Naive thymus-derived CD8-positive, alpha-beta T cell (primary cell): Measurements from ENCODE around the gene ABHD2. TPM values are rescaled to one million over a fixed set of nuclear protein-coding genes. Genes with fewer than 3 reads are reported as not detected.
"Not testable (repeated sequence)": the region's sequence is repeated elsewhere in the genome, so short reads cannot be mapped to it uniquely, and the experiment has no call there.

Source experiments
- ATAC-seq, 2 donors: fragments of 150-1000 bp; cut with Tn5 transposase in 1 of 2; sonication (Bioruptor Pico), chemical (Tn5 transposase) in 1 of 2; 1 replicate in 1 of 2; 2 replicates in 1 of 2; pipeline ENCODE4 v1.10.0; 2021; ENCODE audit warnings: mild to moderate bottlenecking in 2 of 2, moderate library complexity in 2 of 2
- POLR2A ChIA-PET: fragments of 350-600 bp; sonication (Branson Sonifier 250); formaldehyde crosslinking; loops from one replicate; lab custom pipeline; 2021; ENCODE audit warnings: antibody characterized with exemption; lab: Charles Lee
- DNase-seq, 10 donors: peaks; one replicate each; pipeline versions ENCODE4 v3.0.0 to v3.0.0-alpha.2; 2020 to 2022
- H3K27ac Mint-ChIP-seq, 10 donors: one replicate each; pipeline ENCODE4 v1.8.0; 2020 to 2022; ENCODE audit warnings: mild to moderate bottlenecking in 10 of 10, mixed read lengths in 10 of 10, moderate library complexity in 4 of 10, inconsistent platforms in 1 of 10
- H3K27me3 Mint-ChIP-seq, 5 donors: one replicate each; pipeline ENCODE4 v1.8.0; 2021 to 2022; ENCODE audit warnings: mixed read lengths in 5 of 5
- H3K36me3 Mint-ChIP-seq, 3 donors: one replicate each; pipeline ENCODE4 v1.8.0; 2020 to 2022; ENCODE audit warnings: mixed read lengths in 3 of 3, mild to moderate bottlenecking in 2 of 3, inconsistent platforms in 1 of 3
- H3K4me1 Mint-ChIP-seq, 4 donors: one replicate each; pipeline ENCODE4 v1.8.0; 2021 to 2022; ENCODE audit warnings: mixed read lengths in 4 of 4
- H3K4me3 Mint-ChIP-seq, 10 donors: one replicate each; pipeline ENCODE4 v1.8.0; 2020 to 2022; ENCODE audit warnings: mild to moderate bottlenecking in 10 of 10, mixed read lengths in 10 of 10, moderate library complexity in 6 of 10, inconsistent platforms in 1 of 10
- H3K9me3 Mint-ChIP-seq, 9 donors: one replicate each; pipeline ENCODE4 v1.8.0; 2020 to 2022; ENCODE audit warnings: mixed read lengths in 9 of 9, mild to moderate bottlenecking in 3 of 9, inconsistent platforms in 1 of 9, moderate library complexity in 1 of 9
- polyA plus RNA-seq, 3 donors: library from polyadenylated mRNA; unstranded; fragments of 300-500 nt; fragmentation: Illumina TruSeq; gene quantifications; one replicate each; pipeline ENCODE4 v1.2.3, GENCODE V29; 2021
- total RNA-seq, 8 experiments: library from RNA in 2 of 8; stranded (reverse) in 2 of 8; gene quantifications; one replicate each; pipeline ENCODE4 v1.2.3 and lab custom pipeline; 2021 to 2026

The ABHD2 gene
- total and polyA plus RNA-seq, 5 experiments from 2014 or later, result 14.0 to 49.9 (median 17.1) TPM

- Mint-ChIP-seq H3K4me3 (no peak overlapping the region), H3K36me3 (peaks cover 3 to 55% (median 19%) of the 10 kb centered on the region in 3 donors), H3K9me3 (no peaks in the 10 kb centered on the region), H3K4me1 (peaks cover 17 to 62% (median 24%) of the 10 kb centered on the region in 4 donors), H3K27me3 (no peaks in the 10 kb centered on the region), H3K27ac (peak overlapping the region in 3 of 10 donors; percentile 8 to 54 (median 19))
- DNase-seq (no peak), ATAC-seq (no peak)
- POLR2A ChIA-PET, result no interaction called here
These were observed 50.9 kb downstream of the ABHD2 start for GRCh38 chr15:89138999-89139612.

GRCh38 chr15:89139613-89140499 is 51.6 kb downstream of the ABHD2 start:
- Mint-ChIP-seq H3K4me1 (peaks cover 17 to 65% (median 24%) of the 10 kb centered on the region in 4 donors), H3K27me3 (no peaks in the 10 kb centered on the region), H3K36me3 (peaks cover 3 to 62% (median 19%) of the 10 kb centered on the region in 3 donors), H3K4me3 (no peak overlapping the region), H3K9me3 (no peaks in the 10 kb centered on the region), H3K27ac (peak overlapping the region in 4 of 10 donors; percentile 55 to 87 (median 78))
- POLR2A ChIA-PET, result no interaction called here
- DNase-seq, result no peak
- ATAC-seq, result no peak

- Mint-ChIP-seq H3K9me3 (no peaks in the 10 kb centered on the region), H3K27me3 (no peaks in the 10 kb centered on the region), H3K36me3 (peaks cover 3 to 60% (median 21%) of the 10 kb centered on the region in 3 donors), H3K4me1 (peaks cover 14 to 60% (median 23%) of the 10 kb centered on the region in 4 donors), H3K4me3 (no peak overlapping the region), H3K27ac (peak overlapping the region in 5 of 10 donors; percentile 11 to 87 (median 75))
- no peak for DNase-seq
- POLR2A ChIA-PET, result no interaction called here
- ATAC-seq, result no peak
These were observed 52.3 kb downstream of the ABHD2 start for GRCh38 chr15:89140595-89140994.

GRCh38 chr15:89141159-89141558 is 52.9 kb downstream of the ABHD2 start:
- peaks cover 13 to 56% (median 21%) of the 10 kb centered on the region in 4 donors for H3K4me1 Mint-ChIP-seq
- H3K27me3 Mint-ChIP-seq, POLR2A ChIA-PET, H3K9me3 Mint-ChIP-seq, H3K4me3 Mint-ChIP-seq, H3K27ac Mint-ChIP-seq, DNase-seq, ATAC-seq: not testable (repeated sequence)
- peaks cover 2 to 63% (median 20%) of the 10 kb centered on the region in 3 donors for H3K36me3 Mint-ChIP-seq

GRCh38 chr15:89141885-89142284 is 53.6 kb downstream of the ABHD2 start:
- ATAC-seq, result no peak
- H3K27me3 Mint-ChIP-seq, result no peaks in the 10 kb centered on the region
- peak overlapping the region in 1 of 10 donors; percentile 29 for H3K27ac Mint-ChIP-seq
- H3K4me3 Mint-ChIP-seq, result no peak overlapping the region
- H3K9me3 Mint-ChIP-seq, result no peaks in the 10 kb centered on the region
- no peak for DNase-seq
- peaks cover 8 to 49% (median 14%) of the 10 kb centered on the region in 4 donors for H3K4me1 Mint-ChIP-seq
- POLR2A ChIA-PET, result no interaction called here
- peaks cover 0 to 56% (median 16%) of the 10 kb centered on the region in 3 donors for H3K36me3 Mint-ChIP-seq

- H3K36me3 Mint-ChIP-seq, result peaks cover 0 to 50% (median 16%) of the 10 kb centered on the region in 3 donors
- no peaks in the 10 kb centered on the region for H3K27me3 Mint-ChIP-seq
- H3K4me1 Mint-ChIP-seq, result peaks cover 4 to 43% (median 8%) of the 10 kb centered on the region in 4 donors
- H3K4me3 Mint-ChIP-seq, result no peak overlapping the region
- H3K27ac Mint-ChIP-seq, result no peak overlapping the region
- DNase-seq, result no peak
- no peak for ATAC-seq
- POLR2A ChIA-PET, result no interaction called here
- no peaks in the 10 kb centered on the region for H3K9me3 Mint-ChIP-seq
These were observed 54.2 kb downstream of the ABHD2 start for GRCh38 chr15:89142423-89142822.

GRCh38 chr15:89143503-89144162 is 55.4 kb downstream of the ABHD2 start:
- Mint-ChIP-seq H3K4me1 (peaks cover 0 to 38% (median 3%) of the 10 kb centered on the region in 4 donors), H3K9me3 (no peaks in the 10 kb centered on the region), H3K27me3 (no peaks in the 10 kb centered on the region), H3K36me3 (peaks cover 0 to 44% (median 16%) of the 10 kb centered on the region in 3 donors), H3K27ac (no peak overlapping the region), H3K4me3 (peak overlapping the region in 1 of 10 donors; percentile 14)
- DNase-seq (peak in 1 of 10 donors; percentile 6), ATAC-seq (no peak)
- POLR2A ChIA-PET, result interaction anchor here (0.7 kb wide), 1 partner anchor 190 kb away, joined by 3 read pairs; no protein-coding TSS in a partner anchor

- ATAC-seq (no peak), DNase-seq (no peak)
- no peaks in the 10 kb centered on the region for H3K9me3 Mint-ChIP-seq
- H3K36me3 Mint-ChIP-seq, result peaks cover 0 to 39% (median 16%) of the 10 kb centered on the region in 3 donors
- H3K4me1 Mint-ChIP-seq, result peaks cover 0 to 38% (median 4%) of the 10 kb centered on the region in 4 donors
- POLR2A ChIA-PET, result no interaction called here
- peak overlapping the region in 2 of 10 donors; percentile 5 to 25 for H3K27ac Mint-ChIP-seq
- H3K27me3 Mint-ChIP-seq, result no peaks in the 10 kb centered on the region
- H3K4me3 Mint-ChIP-seq, result no peak overlapping the region
These were observed 56.2 kb downstream of the ABHD2 start for GRCh38 chr15:89144491-89144890.

- POLR2A ChIA-PET, result interaction anchor here (0.7 kb wide), 1 partner anchor 187 kb away, joined by 3 read pairs; no protein-coding TSS in a partner anchor
- no peak overlapping the region for H3K27ac Mint-ChIP-seq
- ATAC-seq (no peak), DNase-seq (no peak)
- no peaks in the 10 kb centered on the region for H3K9me3 Mint-ChIP-seq
- no peaks in the 10 kb centered on the region for H3K27me3 Mint-ChIP-seq
- peaks cover 0 to 26% (median 5%) of the 10 kb centered on the region in 4 donors for H3K4me1 Mint-ChIP-seq
- no peak overlapping the region for H3K4me3 Mint-ChIP-seq
- peaks cover 0 to 42% (median 12%) of the 10 kb centered on the region in 3 donors for H3K36me3 Mint-ChIP-seq
These were observed 58.1 kb downstream of the ABHD2 start for GRCh38 chr15:89146366-89146765.

- Mint-ChIP-seq H3K27ac (no peak overlapping the region), H3K4me3 (no peak overlapping the region), H3K9me3 (no peaks in the 10 kb centered on the region), H3K36me3 (peaks cover 0 to 48% (median 20%) of the 10 kb centered on the region in 3 donors), H3K4me1 (peaks cover 0 to 12% (median 2%) of the 10 kb centered on the region in 4 donors), H3K27me3 (no peaks in the 10 kb centered on the region)
- no peak for DNase-seq
- ATAC-seq, result no peak
- POLR2A ChIA-PET, result no interaction called here
These were observed 59.9 kb downstream of the ABHD2 start for GRCh38 chr15:89148126-89148525.

- no peaks in the 10 kb centered on the region for H3K27me3 Mint-ChIP-seq
- no peaks in the 10 kb centered on the region for H3K9me3 Mint-ChIP-seq
- ATAC-seq (no peak), DNase-seq (no peak)
- H3K4me3 Mint-ChIP-seq, result no peak overlapping the region
- H3K27ac Mint-ChIP-seq, result peak overlapping the region in 1 of 10 donors; percentile 70
- POLR2A ChIA-PET, result no interaction called here
- peaks cover 0 to 55% (median 26%) of the 10 kb centered on the region in 3 donors for H3K36me3 Mint-ChIP-seq
- peaks cover 0 to 3% (median 1%) of the 10 kb centered on the region in 4 donors for H3K4me1 Mint-ChIP-seq
These were observed 61.3 kb downstream of the ABHD2 start for GRCh38 chr15:89149501-89150101.

- Mint-ChIP-seq H3K9me3 (no peaks in the 10 kb centered on the region), H3K27ac (no peak overlapping the region), H3K27me3 (no peaks in the 10 kb centered on the region), H3K4me3 (no peak overlapping the region), H3K4me1 (peaks cover 0 to 3% (median under 1%) of the 10 kb centered on the region in 4 donors), H3K36me3 (peaks cover 0 to 55% (median 26%) of the 10 kb centered on the region in 3 donors)
- POLR2A ChIA-PET, result no interaction called here
- DNase-seq, result no peak
- no peak for ATAC-seq
These were observed 62.0 kb downstream of the ABHD2 start for GRCh38 chr15:89150287-89150686.
